ENCODE data around the gene STEAP3.

DNA sequence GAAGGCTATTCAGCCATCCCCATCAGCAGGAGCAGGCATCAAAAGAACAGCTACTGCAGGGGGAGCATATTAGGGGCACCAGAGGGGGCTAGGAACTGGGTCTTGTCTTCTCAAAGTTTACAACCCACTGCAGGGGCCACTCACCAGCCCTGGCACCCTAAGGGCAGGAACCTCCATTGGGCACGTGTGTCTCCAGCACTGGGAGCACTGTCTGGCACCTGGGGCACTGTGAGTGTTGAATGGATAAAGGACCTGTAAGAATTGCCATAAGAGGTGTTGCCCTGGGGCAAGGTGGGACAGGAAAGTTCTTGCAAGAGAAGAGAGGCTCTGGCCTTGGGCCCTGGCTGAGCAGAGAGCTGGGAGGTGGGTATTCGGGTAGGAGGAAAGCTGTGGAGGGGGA is 1.4 kb upstream of the STEAP3 start:
- no peak for TF ChIP-seq POLR2A (IDR thresholded peaks at IDR 0.05)
- TF ChIP-seq, protein P1, sequence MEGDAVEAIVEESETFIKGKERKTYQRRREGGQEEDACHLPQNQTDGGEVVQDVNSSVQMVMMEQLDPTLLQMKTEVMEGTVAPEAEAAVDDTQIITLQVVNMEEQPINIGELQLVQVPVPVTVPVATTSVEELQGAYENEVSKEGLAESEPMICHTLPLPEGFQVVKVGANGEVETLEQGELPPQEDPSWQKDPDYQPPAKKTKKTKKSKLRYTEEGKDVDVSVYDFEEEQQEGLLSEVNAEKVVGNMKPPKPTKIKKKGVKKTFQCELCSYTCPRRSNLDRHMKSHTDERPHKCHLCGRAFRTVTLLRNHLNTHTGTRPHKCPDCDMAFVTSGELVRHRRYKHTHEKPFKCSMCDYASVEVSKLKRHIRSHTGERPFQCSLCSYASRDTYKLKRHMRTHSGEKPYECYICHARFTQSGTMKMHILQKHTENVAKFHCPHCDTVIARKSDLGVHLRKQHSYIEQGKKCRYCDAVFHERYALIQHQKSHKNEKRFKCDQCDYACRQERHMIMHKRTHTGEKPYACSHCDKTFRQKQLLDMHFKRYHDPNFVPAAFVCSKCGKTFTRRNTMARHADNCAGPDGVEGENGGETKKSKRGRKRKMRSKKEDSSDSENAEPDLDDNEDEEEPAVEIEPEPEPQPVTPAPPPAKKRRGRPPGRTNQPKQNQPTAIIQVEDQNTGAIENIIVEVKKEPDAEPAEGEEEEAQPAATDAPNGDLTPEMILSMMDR (IDR thresholded peaks at IDR 0.05): no peak
